HepG2 (cell line): Measurements from ENCODE around the gene DCDC2.

ENCODE experiments used
- CTCF ChIP-seq: sonication (generic); formaldehyde crosslinking; IDR thresholded peaks from 2 replicates; pipeline ENCODE4 v1.5.0; 2020; ENCODE audit warnings: mild to moderate bottlenecking, missing genetic modification reagents, moderate library complexity
- E2F5 ChIP-seq: sonication (generic); formaldehyde crosslinking; conservative IDR thresholded peaks from 2 replicates; pipeline ENCODE4 v1.4.0; 2020; ENCODE audit warnings: missing genetic modification reagents
- FOXJ3 ChIP-seq: sonication (generic); formaldehyde crosslinking; IDR thresholded peaks from 2 replicates; pipeline ENCODE4 v1.4.0; 2020; ENCODE audit warnings: missing genetic modification reagents, mild to moderate bottlenecking, borderline replicate concordance
- FOXO4 ChIP-seq: sonication (generic); formaldehyde crosslinking; conservative IDR thresholded peaks from 2 replicates; pipeline ENCODE4 v1.8.1; 2023; ENCODE audit warnings: missing genetic modification reagents
- KMT2A ChIP-seq: sonication (generic); formaldehyde crosslinking; IDR thresholded peaks from 2 replicates; pipeline ENCODE4 v1.4.0; 2020; ENCODE audit warnings: missing genetic modification reagents
- MEF2D ChIP-seq: sonication (generic); formaldehyde crosslinking; IDR thresholded peaks from 2 replicates; pipeline ENCODE4 v1.5.1; 2020; ENCODE audit warnings: mild to moderate bottlenecking, missing genetic modification reagents
- RAD21 ChIP-seq: fragments of 450-650 bp; formaldehyde crosslinking; IDR thresholded peaks from 2 replicates; pipeline ENCODE4 v1.5.0; 2020; ENCODE audit warnings: mild to moderate bottlenecking
- U2AF2 ChIP-seq: fragments of 200-400 bp; formaldehyde crosslinking; IDR thresholded peaks from 2 replicates; pipeline ENCODE4 v1.6.1; 2017; ENCODE audit warnings: low read depth, mild to moderate bottlenecking, low read length
- ZKSCAN8 ChIP-seq: IDR thresholded peaks from 2 replicates; pipeline ENCODE4 v1.6.1; 2016; ENCODE audit warnings: borderline replicate concordance, missing genetic modification reagents, missing compliant biosample characterization
- ZNF674 ChIP-seq: sonication (generic); formaldehyde crosslinking; IDR thresholded peaks from 2 replicates; pipeline ENCODE4 v1.5.0; 2020; ENCODE audit warnings: low read depth, mild to moderate bottlenecking, missing genetic modification reagents
- ZNF788 ChIP-seq: sonication (generic); formaldehyde crosslinking; IDR thresholded peaks from 2 replicates; pipeline ENCODE4 v1.5.0; 2020; ENCODE audit warnings: mild to moderate bottlenecking, missing genetic modification reagents, borderline replicate concordance

DNA sequence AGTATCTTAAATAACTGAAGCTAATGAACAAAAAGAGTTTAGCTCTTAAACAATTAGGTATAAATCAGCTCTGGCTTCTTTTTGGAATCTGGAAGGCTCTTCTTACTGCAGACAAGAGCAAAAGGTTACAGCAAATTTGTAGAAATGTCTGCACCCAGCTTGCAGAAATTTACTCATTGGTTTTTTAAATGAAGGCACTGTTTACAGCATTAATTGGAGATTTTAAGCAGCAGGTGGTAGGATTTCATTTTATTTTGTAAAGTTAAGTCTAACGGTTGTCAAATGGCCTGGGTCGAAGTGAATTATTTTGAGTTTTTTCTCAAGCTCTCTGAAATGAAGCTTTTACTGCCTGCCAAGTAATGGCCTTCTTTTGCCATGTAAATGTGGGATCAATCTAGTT, 129.7 kb downstream of the DCDC2 start:
- no peak for TF ChIP-seq FOXJ3 (CRISPR knock-in tag)
- TF ChIP-seq KMT2A, result no peak
- TF ChIP-seq ZKSCAN8 (CRISPR knock-in tag), result no peak
- TF ChIP-seq CTCF (CRISPR knock-in tag), result no peak
- no peak for TF ChIP-seq FOXO4 (CRISPR knock-in tag)
- TF ChIP-seq ZNF788 (CRISPR knock-in tag), result no peak
- no peak for TF ChIP-seq E2F5 (CRISPR knock-in tag)
- no peak for TF ChIP-seq MEF2D
- no peak for TF ChIP-seq RAD21 (CRISPR knock-in tag)
- no peak for TF ChIP-seq ZNF674 (CRISPR knock-in tag)
- TF ChIP-seq U2AF2, result no peak
